Neural cell (in vitro differentiated cells): ENCODE measurements around the gene ARL4A.

Source experiments
- EP300 ChIP-seq: fragments of 450-650 bp; conservative IDR thresholded peaks from 2 replicates; pipeline ENCODE4 v1.6.1; 2014; ENCODE audit warnings: antibody characterized with exemption, mild to moderate bottlenecking, moderate library complexity; ENCODE audit not compliant: poor library complexity, severe bottlenecking
- EZH2 ChIP-seq: fragments of 200-600, 300-800 bp; shearing (Covaris generic), sonication (generic); IDR thresholded peaks from 2 replicates; pipeline ENCODE4 v1.6.1; 2014; ENCODE audit warnings: antibody characterized with exemption, low read length, borderline replicate concordance, mild to moderate bottlenecking; ENCODE audit not compliant: insufficient read depth, poor library complexity, severe bottlenecking
- POLR2AphosphoS5 ChIP-seq: IDR thresholded peaks from 2 replicates; pipeline ENCODE4 v1.6.1; 2012
- SMC3 ChIP-seq: fragments of 450-650 bp; conservative IDR thresholded peaks from 2 replicates; pipeline ENCODE4 v1.6.1; 2014; ENCODE audit warnings: antibody characterized with exemption, mild to moderate bottlenecking, moderate library complexity; ENCODE audit not compliant: poor library complexity
- TAF1 ChIP-seq: IDR thresholded peaks from 2 replicates; pipeline ENCODE4 v1.6.1; 2012; ENCODE audit warnings: low read depth
- TF ChIP-seq, protein P1 (sequence below): fragments of 450-650 bp; IDR thresholded peaks from 2 replicates; pipeline ENCODE4 v1.5.1; 2014; ENCODE audit warnings: antibody characterized with exemption, mild to moderate bottlenecking, moderate library complexity; ENCODE audit not compliant: poor library complexity, severe bottlenecking

DNA sequence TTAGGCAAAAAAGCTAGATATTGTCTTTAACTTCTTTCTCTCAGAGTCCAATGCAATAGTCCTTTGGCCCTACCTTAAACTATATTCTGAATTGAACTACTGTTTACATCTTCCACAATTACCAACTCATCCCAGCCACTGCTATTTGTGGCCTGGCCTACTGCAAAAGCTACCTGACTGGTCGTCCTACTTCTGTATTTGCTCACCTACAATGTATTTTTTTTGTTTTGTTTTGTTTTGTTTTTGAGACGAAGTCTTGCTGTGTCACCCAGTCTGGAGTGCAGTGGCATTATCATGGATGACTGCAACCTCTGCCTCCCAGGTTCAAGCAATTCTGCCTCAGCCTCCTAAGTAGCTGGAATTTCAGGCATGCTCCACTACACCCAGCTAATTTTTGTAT, 51.2 kb downstream of the ARL4A start:
- TF ChIP-seq POLR2AphosphoS5: no peak
- TF ChIP-seq, protein P1, sequence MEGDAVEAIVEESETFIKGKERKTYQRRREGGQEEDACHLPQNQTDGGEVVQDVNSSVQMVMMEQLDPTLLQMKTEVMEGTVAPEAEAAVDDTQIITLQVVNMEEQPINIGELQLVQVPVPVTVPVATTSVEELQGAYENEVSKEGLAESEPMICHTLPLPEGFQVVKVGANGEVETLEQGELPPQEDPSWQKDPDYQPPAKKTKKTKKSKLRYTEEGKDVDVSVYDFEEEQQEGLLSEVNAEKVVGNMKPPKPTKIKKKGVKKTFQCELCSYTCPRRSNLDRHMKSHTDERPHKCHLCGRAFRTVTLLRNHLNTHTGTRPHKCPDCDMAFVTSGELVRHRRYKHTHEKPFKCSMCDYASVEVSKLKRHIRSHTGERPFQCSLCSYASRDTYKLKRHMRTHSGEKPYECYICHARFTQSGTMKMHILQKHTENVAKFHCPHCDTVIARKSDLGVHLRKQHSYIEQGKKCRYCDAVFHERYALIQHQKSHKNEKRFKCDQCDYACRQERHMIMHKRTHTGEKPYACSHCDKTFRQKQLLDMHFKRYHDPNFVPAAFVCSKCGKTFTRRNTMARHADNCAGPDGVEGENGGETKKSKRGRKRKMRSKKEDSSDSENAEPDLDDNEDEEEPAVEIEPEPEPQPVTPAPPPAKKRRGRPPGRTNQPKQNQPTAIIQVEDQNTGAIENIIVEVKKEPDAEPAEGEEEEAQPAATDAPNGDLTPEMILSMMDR: no peak
- no peak for TF ChIP-seq EP300
- TF ChIP-seq EZH2: no peak
- no peak for TF ChIP-seq SMC3
- TF ChIP-seq TAF1: no peak
